Stimulated activated effector memory CD8-positive, alpha-beta T cell treated with anti-CD3 and anti-CD28 coated beads, Interleukin-12 subunit alpha, Interleukin-12 subunit beta, amount 100 ng/mL, for 72 hours (primary cell): Measurements from ENCODE around the gene UVRAG.
"Not testable (repeated sequence)": the region's sequence is repeated elsewhere in the genome, so short reads cannot be mapped to it uniquely, and the experiment has no call there.

Experiments used
- ATAC-seq: fragments of 150-1000 bp; cut with Tn5 transposase; 2 replicates; pipeline ENCODE4 v1.10.0; 2021
- DNase-seq, 2 donors: peaks; one replicate each; pipeline ENCODE4 v3.0.0; 2021 to 2022; ENCODE audit warnings: low spot score in 2 of 2
- H3K27ac Mint-ChIP-seq: one replicate; pipeline ENCODE4 v1.8.0; 2022; ENCODE audit warnings: mild to moderate bottlenecking, mixed read lengths
- H3K36me3 Mint-ChIP-seq: one replicate; pipeline ENCODE4 v1.8.0; 2022; ENCODE audit warnings: mild to moderate bottlenecking, mixed read lengths
- H3K4me1 Mint-ChIP-seq: one replicate; pipeline ENCODE4 v1.8.0; 2022; ENCODE audit warnings: mixed read lengths
- H3K4me3 Mint-ChIP-seq: one replicate; pipeline ENCODE4 v1.8.0; 2022; ENCODE audit warnings: mild to moderate bottlenecking, mixed read lengths
- H3K9me3 Mint-ChIP-seq: one replicate; pipeline ENCODE4 v1.8.0; 2022; ENCODE audit warnings: mixed read lengths

The UVRAG gene

DNA sequence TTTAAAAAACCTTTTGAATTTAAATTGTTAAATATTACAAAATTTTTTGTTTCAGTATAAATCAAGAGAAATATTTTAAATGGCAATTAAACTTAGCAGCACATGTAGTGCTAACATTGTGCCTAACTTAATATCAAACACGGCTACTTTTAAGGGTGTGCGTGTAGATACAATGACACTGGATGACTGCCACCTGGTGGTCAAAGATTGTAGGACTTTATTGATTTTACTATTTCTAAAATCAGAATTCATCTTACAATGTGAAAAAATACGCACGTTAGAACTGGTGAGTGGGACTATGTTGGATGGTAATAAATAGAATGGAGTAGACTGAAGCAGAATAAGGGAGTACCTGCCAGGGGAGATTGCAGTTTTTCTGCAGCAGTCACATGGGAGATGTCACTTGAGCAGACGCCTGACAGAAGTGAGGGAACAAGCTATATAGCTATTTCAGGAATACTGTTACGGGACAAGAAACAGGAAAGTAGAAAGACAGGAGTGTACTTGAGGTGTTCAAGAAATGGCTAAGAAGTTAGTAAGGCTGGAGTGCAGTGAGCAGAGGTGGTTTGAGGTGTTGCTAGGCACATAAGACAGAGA, 52.9 kb downstream of the UVRAG start:
- DNase-seq: peak; percentile 22 to 54
- H3K9me3 Mint-ChIP-seq: no peaks in the 10 kb centered on the region
- H3K27ac Mint-ChIP-seq: no peak overlapping the region
- no peak overlapping the region for H3K4me3 Mint-ChIP-seq
- ATAC-seq: no peak
- H3K4me1 Mint-ChIP-seq: peaks cover 10% of the 10 kb centered on the region
- peaks cover 20% of the 10 kb centered on the region for H3K36me3 Mint-ChIP-seq

DNA sequence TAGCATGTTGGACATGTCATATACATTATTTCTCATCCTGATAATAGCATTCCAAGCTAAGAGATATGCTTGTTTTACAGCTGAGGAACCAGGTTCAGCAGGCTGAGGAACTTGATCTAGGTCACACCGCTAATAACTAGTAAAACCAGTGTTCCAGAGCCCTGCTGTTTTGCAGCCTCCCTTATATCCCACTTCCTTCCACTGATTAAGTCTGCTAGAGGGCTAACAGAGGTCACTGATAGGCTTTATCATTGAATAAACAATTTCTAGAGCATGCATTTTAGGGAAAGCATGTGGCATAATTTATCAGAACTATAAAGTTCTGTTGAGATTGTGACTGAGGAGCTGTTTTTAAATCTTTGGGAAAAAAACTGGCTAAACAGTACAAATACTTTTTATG, 54.0 kb downstream of the UVRAG start:
- no peak for DNase-seq
- Mint-ChIP-seq H3K36me3 (peaks cover 22% of the 10 kb centered on the region), H3K9me3 (no peaks in the 10 kb centered on the region), H3K4me1 (peaks cover 21% of the 10 kb centered on the region), H3K27ac (no peak overlapping the region), H3K4me3 (no peak overlapping the region)
- no peak for ATAC-seq

DNA sequence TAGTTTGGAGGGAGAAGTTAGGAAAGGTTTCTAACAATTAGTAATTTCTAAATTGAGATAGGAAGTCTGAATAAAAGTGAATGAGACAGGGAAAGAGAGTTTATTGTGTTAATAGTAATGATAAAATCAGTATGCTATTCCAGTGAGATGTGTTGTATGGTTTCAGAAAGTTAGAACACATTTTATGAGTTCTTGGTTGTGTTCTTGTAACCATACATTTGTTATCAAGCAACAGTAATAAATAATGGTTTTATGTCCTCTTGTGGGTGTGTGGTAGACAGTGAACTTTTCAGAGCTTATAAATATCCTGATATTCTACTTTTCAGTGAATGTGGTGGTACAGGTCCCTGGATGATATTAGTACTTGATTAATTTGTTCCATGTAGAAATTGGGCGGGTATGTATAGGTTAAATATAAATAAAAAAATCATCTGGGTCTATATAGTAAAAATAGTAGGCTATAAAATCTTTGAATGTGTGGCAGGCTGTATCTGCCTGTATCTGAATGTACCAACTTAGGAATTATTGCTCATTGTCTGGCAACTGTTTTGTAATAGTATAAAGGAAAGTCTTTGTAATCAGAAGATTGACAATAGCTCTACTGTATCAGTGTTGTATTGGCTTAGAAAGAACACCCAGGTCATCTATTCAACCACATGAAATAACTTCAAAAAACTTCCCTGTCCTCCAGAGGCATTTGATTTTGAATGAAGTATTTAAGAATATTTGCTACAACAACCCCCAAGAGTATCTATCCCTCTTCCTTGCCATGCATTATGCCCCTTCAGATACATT, 54.8 kb downstream of the UVRAG start:
- no peak overlapping the region for H3K4me3 Mint-ChIP-seq
- H3K36me3 Mint-ChIP-seq: peaks cover 22% of the 10 kb centered on the region
- H3K4me1 Mint-ChIP-seq: peaks cover 27% of the 10 kb centered on the region
- DNase-seq: no peak
- H3K9me3 Mint-ChIP-seq: no peaks in the 10 kb centered on the region
- no peak for ATAC-seq
- no peak overlapping the region for H3K27ac Mint-ChIP-seq

DNA sequence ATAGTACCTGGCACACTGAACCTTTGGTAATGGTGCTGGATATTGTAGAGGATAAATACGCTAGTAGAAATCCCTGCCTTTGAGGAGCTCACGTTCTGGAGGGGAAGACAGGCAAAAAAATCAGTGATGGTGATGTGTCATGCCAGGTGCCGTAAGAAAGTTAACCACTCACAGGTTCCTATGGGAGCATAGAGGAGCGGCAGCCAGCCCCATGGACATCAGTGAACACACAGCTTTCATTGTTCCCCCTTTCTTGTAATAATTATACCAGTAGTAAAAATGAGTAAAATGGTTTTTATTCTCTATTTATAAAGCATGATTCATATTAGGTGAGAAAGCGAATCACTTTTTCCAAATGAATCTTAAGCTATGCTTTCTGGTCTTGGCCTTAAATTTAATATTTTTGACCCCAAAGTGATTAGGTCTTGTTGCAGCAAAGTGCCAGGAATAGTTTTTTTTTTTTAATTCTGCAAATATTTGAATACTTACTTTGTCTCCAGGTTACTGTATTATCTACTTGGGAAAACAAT, 57.9 kb downstream of the UVRAG start:
- Mint-ChIP-seq H3K27ac (peak overlapping the region; percentile 85), H3K9me3 (no peaks in the 10 kb centered on the region), H3K4me1 (peaks cover 32% of the 10 kb centered on the region), H3K36me3 (peaks cover 18% of the 10 kb centered on the region), H3K4me3 (peak overlapping the region; percentile 34)
- ATAC-seq: peak; percentile 53
- DNase-seq: no peak

DNA sequence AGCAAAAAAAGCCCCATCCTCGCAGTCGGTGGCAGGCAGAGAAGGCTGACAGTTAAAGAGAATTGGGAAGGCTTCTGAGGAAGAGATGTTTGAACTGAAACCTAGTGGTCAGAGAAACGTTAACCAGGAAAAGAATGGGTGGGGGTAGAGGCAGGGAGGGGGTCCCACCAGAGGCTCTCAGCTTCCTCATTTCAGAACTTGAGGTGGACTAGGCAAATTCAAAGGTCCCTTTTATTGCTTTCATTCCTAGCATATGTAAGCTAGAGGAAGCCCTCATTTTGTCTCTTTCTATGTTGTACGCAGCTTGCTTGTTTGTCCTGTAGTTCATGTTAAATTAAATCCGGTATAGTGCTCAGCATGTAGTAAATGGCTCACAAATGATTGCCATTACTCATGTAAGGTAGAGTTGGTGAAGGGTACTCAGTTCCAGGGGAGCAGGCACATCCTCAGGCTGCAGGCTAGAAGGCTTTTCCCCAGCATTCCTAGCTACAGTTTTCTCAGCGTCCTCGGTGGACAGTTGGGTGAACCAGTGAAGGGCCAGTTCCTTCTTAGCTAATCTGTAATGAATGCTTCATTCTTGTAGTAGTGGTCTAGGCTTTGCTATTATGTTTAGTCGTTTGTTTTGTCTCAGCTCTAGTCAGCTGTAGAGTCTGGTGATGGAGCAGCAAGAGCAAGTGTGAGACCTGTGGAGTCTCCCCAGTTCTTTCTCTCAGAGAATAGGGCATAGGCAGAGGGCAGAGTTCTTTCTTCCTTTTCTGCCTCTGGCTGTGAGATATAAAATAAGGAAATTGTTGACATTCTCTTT, 58.6 kb downstream of the UVRAG start:
- H3K27ac Mint-ChIP-seq: peak overlapping the region; percentile 85

DNA sequence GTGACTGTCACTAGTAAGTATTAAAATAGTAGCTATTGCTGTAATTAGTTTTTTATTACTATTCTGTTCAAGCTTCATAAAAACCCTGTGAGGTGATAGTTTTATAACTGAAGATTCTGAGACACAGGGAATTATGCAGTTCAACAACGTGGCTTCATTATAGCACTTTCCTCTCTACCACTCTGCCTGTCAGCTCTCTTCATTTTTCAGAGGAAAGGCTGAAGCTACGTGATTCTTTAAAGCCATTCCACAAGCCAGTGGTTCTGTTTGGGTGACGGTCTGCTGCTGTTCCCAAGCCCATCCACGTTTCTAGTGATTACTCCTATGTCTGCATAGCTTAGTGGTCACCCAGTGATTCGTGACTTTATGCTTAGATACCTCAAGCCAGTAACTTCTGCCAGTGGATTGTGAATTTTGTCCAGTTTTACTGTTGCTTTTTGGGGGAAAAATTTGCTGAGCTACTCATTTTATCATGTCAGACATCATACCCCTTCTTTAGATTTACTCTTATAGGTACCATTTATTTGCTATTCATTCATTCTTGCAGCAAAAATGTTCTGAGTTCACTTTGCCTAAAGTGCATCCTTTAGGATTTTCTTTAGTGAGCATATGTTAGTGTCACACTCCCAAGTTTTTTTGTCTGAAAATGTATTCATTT, 59.8 kb downstream of the UVRAG start:
- DNase-seq: no peak
- no peaks in the 10 kb centered on the region for H3K9me3 Mint-ChIP-seq
- peaks cover 30% of the 10 kb centered on the region for H3K4me1 Mint-ChIP-seq
- H3K27ac Mint-ChIP-seq: no peak overlapping the region
- peaks cover 19% of the 10 kb centered on the region for H3K36me3 Mint-ChIP-seq
- no peak for ATAC-seq
- H3K4me3 Mint-ChIP-seq: no peak overlapping the region

More for the DNA sequence above, 58.6 kb downstream of the UVRAG start:
- Mint-ChIP-seq H3K36me3 (peaks cover 18% of the 10 kb centered on the region), H3K4me1 (peaks cover 30% of the 10 kb centered on the region), H3K9me3 (no peaks in the 10 kb centered on the region), H3K4me3 (peak overlapping the region; percentile 34)
- peak in 1 of 2 donors; percentile 53 for DNase-seq
- peak; percentile 89 for ATAC-seq

DNA sequence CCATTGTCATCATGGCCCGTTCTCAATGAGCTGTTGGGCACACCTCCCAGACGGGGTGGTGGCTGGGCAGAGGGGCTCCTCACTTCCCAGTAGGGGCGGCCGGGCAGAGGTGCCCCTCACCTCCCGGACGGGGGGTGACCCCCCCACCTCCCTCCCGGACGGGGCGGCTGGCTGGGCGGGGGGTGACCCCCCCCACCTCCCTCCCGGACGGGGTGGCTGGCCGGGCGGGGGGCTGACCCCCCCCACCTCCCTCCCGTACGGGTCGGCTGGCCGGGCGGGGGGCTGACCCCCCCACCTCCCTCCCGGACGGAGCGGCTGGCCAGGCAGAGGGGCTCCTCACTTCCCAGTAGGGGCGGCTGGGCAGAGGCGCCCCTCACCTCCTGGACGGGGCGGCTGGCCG, 62.3 kb downstream of the UVRAG start:
- DNase-seq, H3K27ac Mint-ChIP-seq, ATAC-seq, H3K4me3 Mint-ChIP-seq, H3K9me3 Mint-ChIP-seq: not testable (repeated sequence)
- peaks cover 30% of the 10 kb centered on the region for H3K4me1 Mint-ChIP-seq
- H3K36me3 Mint-ChIP-seq: peaks cover 32% of the 10 kb centered on the region

DNA sequence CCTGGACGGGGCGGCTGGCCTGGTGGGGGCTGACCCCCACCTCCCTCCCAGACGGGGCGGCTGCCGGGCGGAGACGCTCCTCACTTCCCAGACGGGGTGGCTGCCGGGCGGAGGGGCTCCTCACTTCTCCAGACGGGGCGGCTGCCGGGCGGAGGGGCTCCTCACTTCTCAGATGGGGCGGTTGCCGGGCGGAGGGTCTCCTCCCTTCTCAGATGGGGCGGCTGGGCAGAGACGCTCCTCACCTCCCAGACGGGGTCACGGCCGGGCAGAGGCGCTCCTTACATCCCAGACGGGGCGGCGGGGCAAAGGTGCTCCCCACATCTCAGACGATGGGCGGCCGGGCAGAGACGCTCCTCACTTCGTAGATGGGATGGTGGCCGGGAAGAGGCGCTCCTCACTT, 62.9 kb downstream of the UVRAG start:
- not testable (repeated sequence) for H3K4me3 Mint-ChIP-seq, ATAC-seq, H3K9me3 Mint-ChIP-seq, DNase-seq, H3K27ac Mint-ChIP-seq
- Mint-ChIP-seq H3K36me3 (peaks cover 32% of the 10 kb centered on the region), H3K4me1 (peaks cover 25% of the 10 kb centered on the region)

DNA sequence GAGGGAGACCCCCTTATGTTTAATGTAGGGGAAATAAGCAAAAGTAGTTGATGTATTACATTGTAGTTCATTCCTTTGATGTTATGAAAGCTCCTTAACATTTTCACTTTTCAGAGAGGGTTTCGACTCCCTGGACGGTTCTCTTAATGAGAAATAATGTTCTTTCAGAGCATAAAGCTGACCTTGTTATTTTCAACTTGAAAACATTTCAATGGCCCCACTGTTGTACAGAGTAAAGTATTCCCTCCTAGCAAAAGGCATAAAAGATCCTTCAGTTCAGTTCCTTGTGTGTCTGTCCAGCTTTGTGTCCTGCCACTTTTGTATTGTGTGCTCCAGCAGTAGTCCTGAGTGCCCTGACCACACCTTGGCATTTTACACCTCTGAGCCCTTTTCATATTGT, 63.9 kb downstream of the UVRAG start:
- DNase-seq (no peak), ATAC-seq (no peak)
- H3K9me3 Mint-ChIP-seq: no peaks in the 10 kb centered on the region
- H3K36me3 Mint-ChIP-seq: peaks cover 34% of the 10 kb centered on the region
- H3K4me1 Mint-ChIP-seq: peaks cover 15% of the 10 kb centered on the region
- H3K27ac Mint-ChIP-seq: no peak overlapping the region
- H3K4me3 Mint-ChIP-seq: no peak overlapping the region

DNA sequence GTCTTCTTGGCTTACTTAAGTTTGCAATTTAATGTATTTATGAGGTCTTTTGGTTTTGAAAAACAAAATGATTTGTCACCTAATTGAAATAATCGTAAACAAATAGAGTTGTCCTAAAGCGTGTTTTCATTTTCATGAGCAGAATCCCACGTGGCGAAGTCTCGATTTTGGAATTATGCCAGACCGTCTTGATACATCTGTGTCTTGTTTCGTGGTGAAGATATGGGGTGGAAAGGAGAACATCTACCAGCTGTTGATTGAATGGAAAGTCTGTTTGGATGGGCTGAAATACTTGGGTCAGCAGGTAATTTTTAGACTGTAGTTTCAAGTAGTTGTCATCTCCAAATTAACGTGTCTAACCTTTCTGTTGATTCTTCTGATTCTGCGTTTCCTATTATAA, 64.7 kb downstream of the UVRAG start:
- peaks cover 10% of the 10 kb centered on the region for H3K4me1 Mint-ChIP-seq
- no peaks in the 10 kb centered on the region for H3K9me3 Mint-ChIP-seq
- ATAC-seq (no peak), DNase-seq (no peak)
- no peak overlapping the region for H3K27ac Mint-ChIP-seq
- H3K4me3 Mint-ChIP-seq: no peak overlapping the region
- peaks cover 34% of the 10 kb centered on the region for H3K36me3 Mint-ChIP-seq

DNA sequence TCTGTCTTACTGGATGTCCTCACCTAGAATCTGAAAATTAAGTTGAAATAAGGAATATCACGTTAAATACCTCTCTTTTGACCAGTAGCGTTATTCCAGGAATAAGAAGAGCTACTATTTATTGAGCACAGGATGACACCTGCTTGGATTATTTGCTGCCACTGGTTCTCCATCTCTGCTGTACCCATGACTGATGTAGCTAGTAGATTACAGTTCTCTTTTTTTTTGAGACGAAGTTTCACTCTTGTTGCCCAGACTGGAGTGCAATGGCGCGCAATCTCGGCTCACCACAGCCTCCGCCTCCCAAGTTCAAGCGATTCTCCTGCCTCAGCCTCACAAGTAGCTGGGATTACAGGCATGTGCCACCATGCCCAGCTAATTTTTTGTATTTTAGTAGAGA, 65.3 kb downstream of the UVRAG start:
- H3K27ac Mint-ChIP-seq, H3K9me3 Mint-ChIP-seq, DNase-seq, H3K4me3 Mint-ChIP-seq, ATAC-seq, H3K4me1 Mint-ChIP-seq: not testable (repeated sequence)
- peaks cover 34% of the 10 kb centered on the region for H3K36me3 Mint-ChIP-seq

DNA sequence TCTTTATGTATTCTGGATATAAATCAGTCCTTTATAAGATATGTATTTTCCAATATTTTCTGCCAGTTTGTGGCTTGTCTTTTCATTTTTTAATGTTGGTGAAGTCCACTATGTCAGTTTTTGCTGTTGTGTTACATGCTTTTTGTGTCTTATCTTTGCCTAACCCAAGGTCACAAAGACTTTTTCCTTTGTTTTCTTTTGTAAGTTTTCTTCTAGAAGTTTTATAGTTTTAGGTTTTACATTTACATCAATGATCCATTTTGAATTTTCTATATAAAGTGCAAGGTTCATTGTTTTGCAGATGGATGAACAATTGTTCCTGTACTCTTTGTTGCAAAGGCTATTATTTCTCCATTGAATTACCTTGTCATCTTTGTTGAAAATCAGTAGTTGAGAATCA, 69.3 kb downstream of the UVRAG start:
- Mint-ChIP-seq H3K9me3 (no peaks in the 10 kb centered on the region), H3K36me3 (peaks cover 30% of the 10 kb centered on the region), H3K4me3 (no peak overlapping the region), H3K4me1 (no peaks in the 10 kb centered on the region), H3K27ac (no peak overlapping the region)
- DNase-seq: no peak
- ATAC-seq: no peak

DNA sequence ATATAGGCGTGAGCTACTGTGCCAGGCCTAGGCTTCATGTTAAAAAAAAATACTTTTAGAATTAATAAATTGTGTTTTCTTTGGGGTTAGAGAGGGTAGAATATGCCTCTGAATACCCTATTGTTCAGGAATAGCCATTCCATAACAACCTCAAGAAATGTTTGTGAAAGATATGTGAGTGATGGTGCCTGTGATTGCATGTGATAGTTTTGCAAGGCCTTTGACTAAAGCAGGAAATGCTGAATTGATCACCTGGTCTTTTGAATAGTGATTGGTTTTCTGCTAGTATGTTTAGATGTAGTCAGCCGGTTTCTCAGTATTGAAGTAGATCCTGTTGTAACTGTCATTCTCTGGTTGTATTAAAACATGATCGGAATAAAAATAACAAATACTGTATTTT, 73.4 kb downstream of the UVRAG start:
- Mint-ChIP-seq H3K9me3 (no peaks in the 10 kb centered on the region), H3K36me3 (peaks cover 4% of the 10 kb centered on the region), H3K4me3 (no peak overlapping the region), H3K4me1 (peaks cover 13% of the 10 kb centered on the region), H3K27ac (no peak overlapping the region)
- DNase-seq: no peak
- ATAC-seq: no peak

DNA sequence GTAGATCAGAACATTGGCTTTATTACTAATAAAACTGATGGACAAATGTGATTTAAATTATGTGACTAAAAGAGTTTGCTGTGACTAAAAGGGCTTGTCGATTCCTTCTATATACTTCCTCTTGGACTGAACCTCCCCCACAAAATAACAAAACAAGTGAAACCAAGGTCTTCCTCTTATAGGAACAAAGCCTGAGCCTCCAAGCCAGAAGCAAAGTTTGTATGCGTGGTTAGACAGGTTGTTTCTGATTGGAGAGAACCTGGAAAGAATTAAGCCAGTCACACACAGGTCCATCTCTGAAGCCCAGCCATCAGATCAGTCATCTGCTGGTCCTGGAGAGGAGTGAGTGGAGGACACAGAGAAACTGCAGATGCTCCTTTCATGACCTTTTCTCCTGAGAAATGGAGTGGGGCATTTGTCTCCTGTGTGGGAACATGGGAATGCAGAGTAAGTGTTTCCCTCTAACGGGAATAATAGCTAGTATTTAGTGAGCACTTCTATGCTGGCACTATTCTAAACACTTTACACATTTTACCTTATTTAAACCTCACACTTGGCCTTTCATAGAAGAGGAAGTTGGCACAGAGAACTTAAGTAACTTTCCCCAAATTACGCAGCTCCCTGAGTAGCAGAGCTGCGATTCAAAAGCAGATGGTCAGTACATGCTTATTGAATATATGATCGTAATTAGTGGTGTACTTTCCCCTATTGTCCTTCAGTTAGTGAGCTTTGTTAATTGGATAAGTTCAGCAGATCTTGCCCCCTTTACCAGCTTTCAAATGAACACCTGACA, 77.1 kb downstream of the UVRAG start:
- DNase-seq (no peak), ATAC-seq (no peak)
- no peak overlapping the region for H3K27ac Mint-ChIP-seq
- H3K9me3 Mint-ChIP-seq: no peaks in the 10 kb centered on the region
- peaks cover 22% of the 10 kb centered on the region for H3K4me1 Mint-ChIP-seq
- no peak overlapping the region for H3K4me3 Mint-ChIP-seq
- H3K36me3 Mint-ChIP-seq: peaks cover 4% of the 10 kb centered on the region
